Measurements from ENCODE around the gene ANKS6.

ANKS6 gene

DNA sequence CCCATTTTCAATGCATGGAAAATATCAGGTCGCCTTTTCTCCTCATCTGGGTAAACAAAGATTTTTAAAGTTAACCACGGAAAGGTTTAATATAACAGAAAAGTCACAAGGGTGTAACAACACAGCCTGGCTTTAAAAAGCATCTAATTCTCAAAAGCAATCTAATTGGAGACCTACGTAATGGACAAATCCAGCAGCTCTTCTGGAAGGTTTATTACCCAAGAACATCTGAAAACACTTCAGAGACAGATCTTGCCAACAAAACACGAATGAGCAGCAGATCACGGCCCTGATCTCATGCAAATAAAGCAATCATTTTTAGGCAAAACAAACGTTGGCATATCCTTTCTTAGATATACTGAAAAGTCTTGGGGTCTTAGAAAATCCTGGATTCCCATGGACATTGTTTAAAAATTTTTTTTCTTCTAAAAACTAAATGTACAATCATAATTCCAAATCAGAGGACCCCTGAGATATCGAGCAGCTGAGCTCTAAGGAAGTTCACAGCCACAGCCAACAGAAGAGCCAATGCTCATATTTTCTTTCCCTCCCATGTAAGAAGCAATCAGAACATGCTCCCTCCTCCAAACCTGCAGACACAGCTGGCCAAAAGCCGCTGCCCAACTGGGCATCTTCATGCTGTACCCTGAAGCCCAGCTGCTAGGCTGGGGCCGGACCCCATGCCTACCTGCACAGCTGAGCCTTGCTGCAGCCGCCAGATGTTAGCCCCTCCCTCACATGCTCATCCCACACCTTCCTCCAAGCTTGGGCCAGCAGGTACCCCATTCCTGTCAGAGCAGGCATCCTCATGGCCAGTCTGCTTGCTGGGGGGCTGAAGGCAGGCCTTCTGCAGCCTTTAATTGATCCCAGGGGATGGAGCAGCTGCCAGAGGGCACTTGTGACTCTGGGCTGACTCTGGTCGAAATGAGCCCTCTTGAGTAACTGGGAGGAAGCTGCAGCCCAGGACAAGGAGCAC lies 11.2 kb downstream of the ANKS6 start:
- H3K4me1 ChIP-seq, result peaks cover 0 to 5% (median 0%) of the 10 kb centered on the region in 10 experiments; a peak in 2 of 20 replicates
- no peak overlapping the region for H3K4me3 ChIP-seq
- peaks cover 16 to 86% (median 68%) of the 10 kb centered on the region in 11 experiments for H3K36me3 ChIP-seq
- peaks cover 0 to 36% (median 13%) of the 10 kb centered on the region in 11 experiments; a peak in 15 of 22 replicates for H4K20me1 ChIP-seq
- no peak overlapping the region for H3K9ac ChIP-seq
- TF ChIP-seq Cebpa-rat (IDR thresholded peaks at IDR 0.05), result no peak
- no peaks in the 10 kb centered on the region for H3K27me3 ChIP-seq
- H3K9me3 ChIP-seq (replicated peaks in 1 of 11), result no peaks in the 10 kb centered on the region
- no peak overlapping the region for H3K4me2 ChIP-seq
- no peak overlapping the region for H3K27ac ChIP-seq

GRCh38 chr9:98783518-98784226 lies 12.7 kb downstream of the ANKS6 start:
- no peaks in the 10 kb centered on the region for H3K27me3 ChIP-seq
- no peak for TF ChIP-seq Cebpa-rat (IDR thresholded peaks at IDR 0.05)
- H3K9me3 ChIP-seq (replicated peaks in 1 of 11), result no peaks in the 10 kb centered on the region
- no peak overlapping the region for H3K27ac ChIP-seq
- H3K4me2 ChIP-seq, result no peak overlapping the region
- H3K36me3 ChIP-seq, result peaks cover 12 to 75% (median 54%) of the 10 kb centered on the region in 11 experiments; a peak in 21 of 22 replicates
- H3K9ac ChIP-seq, result no peak overlapping the region
- no peak overlapping the region for H3K4me3 ChIP-seq
- H4K20me1 ChIP-seq, result peaks cover 0 to 30% (median 8%) of the 10 kb centered on the region in 11 experiments; a peak in 9 of 22 replicates
- peaks cover 0 to 5% (median 0%) of the 10 kb centered on the region in 10 experiments; a peak in 2 of 20 replicates for H3K4me1 ChIP-seq

DNA sequence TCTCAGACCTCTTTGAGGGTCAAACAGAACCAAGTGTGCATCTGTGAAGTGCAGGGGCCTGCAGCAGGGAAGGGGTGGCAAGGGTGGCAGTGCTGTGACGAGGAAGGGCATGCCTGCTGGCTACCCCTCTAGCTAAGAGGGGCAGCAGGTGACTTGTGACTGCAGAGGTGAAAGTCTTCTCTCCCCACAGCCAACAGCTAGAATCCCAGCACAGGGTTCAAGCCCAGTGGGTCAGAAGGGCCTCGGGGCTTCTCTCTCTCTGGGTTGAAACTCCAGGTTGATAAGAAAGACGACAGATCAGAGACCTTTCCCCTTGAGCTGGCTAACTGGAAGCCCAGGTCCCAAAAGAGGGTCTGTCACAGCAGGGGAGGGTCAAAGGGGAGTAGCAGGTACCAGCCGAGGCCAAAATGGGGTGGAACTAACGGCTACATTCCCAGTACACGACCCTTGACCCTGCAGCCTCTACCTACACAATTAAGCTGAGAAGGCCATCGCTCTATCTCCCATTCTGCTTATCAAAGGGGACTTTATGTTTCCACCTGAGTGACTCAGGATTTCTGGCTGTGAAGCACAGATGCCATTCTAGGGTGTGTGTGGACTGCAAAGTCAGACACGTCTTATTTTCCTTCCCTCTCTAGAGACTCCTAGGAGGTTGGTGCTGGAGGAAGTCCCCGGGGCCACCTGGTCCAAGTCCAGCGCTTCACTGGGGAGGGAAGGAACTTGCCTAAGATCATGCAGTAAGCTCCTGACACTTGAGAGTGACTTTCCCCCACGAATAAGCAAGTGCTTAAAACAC lies 14.6 kb downstream of the ANKS6 start:
- no peak overlapping the region for H3K4me2 ChIP-seq
- H3K9ac ChIP-seq, result no peak overlapping the region

DNA sequence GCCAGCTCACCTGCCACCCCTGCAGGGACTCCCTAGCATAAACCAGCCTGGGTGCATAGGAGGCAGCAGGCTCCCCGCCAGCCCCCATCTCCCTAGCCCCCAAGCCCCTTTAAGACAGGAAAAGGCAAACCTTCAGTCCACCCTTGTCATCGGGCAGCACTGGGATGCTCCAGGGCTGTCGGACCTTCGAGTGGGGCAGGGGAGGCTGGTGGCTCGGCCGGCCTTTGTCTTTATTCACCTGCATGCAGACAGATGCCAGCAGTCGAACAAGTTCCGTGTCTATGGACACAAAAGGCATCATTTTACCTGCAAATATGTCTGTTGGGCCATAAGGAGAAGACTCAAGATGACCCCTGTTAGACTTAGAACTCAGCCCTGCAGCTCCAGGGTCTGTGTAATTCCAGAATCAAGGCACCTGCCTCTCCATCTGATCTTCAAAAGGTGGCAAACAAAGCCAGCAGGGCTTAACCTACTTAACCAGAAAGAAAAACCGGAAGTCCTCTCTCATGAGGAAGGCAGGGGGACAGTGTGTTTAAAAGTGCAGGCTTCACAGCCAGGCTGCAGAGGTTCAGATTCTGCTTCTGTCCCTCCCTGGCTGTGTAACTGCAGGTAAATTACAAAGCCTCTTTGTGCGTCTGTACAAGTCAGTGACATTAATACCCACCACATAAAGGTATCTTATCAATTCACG lies 16.2 kb downstream of the ANKS6 start:
- Histone ChIP-seq H3K27ac (no peak overlapping the region), H3K27me3 (no peaks in the 10 kb centered on the region), H3K4me3 (no peak overlapping the region), H3K9ac (no peak overlapping the region), H3K4me1 (no peaks in the 10 kb centered on the region), H4K20me1 (peaks cover 0 to 4% (median under 1%) of the 10 kb centered on the region in 11 experiments; a peak in 8 of 22 replicates), H3K9me3 (replicated peaks in 1 of 11) (no peaks in the 10 kb centered on the region), H3K4me2 (no peak overlapping the region), H3K36me3 (peaks cover 11 to 72% (median 53%) of the 10 kb centered on the region in 11 experiments; a peak in 20 of 22 replicates)
- TF ChIP-seq Cebpa-rat (IDR thresholded peaks at IDR 0.05), result no peak

More for the DNA sequence above, 14.6 kb downstream of the ANKS6 start:
- peaks cover 11 to 74% (median 55%) of the 10 kb centered on the region in 11 experiments; a peak in 20 of 22 replicates for H3K36me3 ChIP-seq
- H3K27ac ChIP-seq, result no peak overlapping the region
- TF ChIP-seq Cebpa-rat (IDR thresholded peaks at IDR 0.05), result no peak
- peaks cover 0 to 2% (median 0%) of the 10 kb centered on the region in 10 experiments; a peak in 2 of 20 replicates for H3K4me1 ChIP-seq
- no peaks in the 10 kb centered on the region for H3K27me3 ChIP-seq
- H3K4me3 ChIP-seq, result no peak overlapping the region
- no peaks in the 10 kb centered on the region for H3K9me3 ChIP-seq (replicated peaks in 1 of 11)
- H4K20me1 ChIP-seq, result peaks cover 0 to 11% (median 5%) of the 10 kb centered on the region in 11 experiments; a peak in 10 of 22 replicates

DNA sequence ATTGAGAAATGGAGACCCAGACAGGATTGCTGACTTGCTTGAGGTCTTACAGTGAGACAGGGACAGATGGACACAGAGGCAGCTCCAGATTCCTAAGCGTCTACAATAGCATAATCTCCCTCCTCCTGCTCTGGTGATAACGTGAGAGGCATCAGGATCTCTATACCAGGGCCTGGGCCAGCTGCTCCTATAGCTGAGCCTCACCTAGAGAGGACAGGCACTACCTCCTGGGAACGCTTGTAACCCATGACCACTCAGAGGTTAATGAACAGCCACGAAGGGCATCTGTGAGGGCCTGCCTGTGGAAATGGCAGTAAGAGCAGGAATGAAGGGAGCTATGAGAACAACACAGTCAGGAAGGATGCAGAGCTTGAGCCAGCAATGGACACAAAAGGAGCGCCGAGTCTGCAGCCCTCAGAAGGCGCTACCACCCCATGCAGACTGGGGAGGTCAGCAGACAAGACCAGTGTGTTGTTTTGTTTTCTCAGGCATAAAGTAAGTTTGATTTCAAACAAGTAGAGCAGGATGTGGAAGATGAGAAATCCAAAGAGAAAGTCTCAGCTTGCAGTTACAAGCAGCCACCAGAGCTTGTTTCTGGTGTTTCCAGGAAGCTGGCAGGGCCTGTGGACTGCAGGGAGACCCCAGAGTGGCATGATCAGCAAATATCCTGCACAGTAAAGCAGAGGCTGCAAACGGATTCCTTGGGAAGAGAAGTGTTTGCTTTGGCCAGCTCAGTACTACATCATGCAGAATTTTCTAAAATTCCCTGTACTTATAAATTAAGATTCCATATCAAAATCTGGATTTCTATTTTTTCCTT lies 17.4 kb downstream of the ANKS6 start:
- no peaks in the 10 kb centered on the region for H3K9me3 ChIP-seq (replicated peaks in 1 of 11)
- TF ChIP-seq Cebpa-rat (IDR thresholded peaks at IDR 0.05), result no peak
- no peak overlapping the region for H3K27ac ChIP-seq
- no peak overlapping the region for H3K4me2 ChIP-seq
- no peak overlapping the region for H3K4me3 ChIP-seq
- no peak overlapping the region for H3K9ac ChIP-seq
- no peaks in the 10 kb centered on the region for H3K27me3 ChIP-seq
- peaks cover 0 to 3% (median 0%) of the 10 kb centered on the region in 11 experiments; a peak in 2 of 22 replicates for H4K20me1 ChIP-seq
- H3K4me1 ChIP-seq, result no peaks in the 10 kb centered on the region
- peaks cover 9 to 72% (median 50%) of the 10 kb centered on the region in 11 experiments; a peak in 20 of 22 replicates for H3K36me3 ChIP-seq

DNA sequence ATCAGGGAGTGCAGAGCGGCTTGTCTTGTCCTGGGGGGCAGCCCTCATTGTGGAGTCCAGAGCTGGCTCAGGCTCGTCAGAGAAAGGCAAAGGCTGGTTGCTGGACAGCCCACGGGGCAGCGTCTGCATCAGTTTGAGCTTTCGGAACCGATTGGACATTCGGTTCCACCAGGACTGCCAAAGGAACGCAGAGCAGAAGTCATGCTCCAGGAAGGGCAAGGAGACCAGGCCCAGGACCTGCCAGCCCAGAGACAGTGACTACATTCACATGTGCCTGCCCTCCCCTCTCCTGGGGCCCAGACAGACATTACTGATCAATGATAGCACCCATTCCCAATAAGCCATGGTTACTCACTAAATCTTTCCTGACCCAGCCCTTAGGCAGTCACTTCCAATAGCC lies 18.1 kb downstream of the ANKS6 start:
- H3K4me3 ChIP-seq, result no peak overlapping the region
- no peak for TF ChIP-seq Cebpa-rat (IDR thresholded peaks at IDR 0.05)
- H3K4me2 ChIP-seq, result no peak overlapping the region
- H3K27me3 ChIP-seq, result no peaks in the 10 kb centered on the region
- no peak overlapping the region for H3K9ac ChIP-seq
- H3K36me3 ChIP-seq, result peaks cover 10 to 72% (median 50%) of the 10 kb centered on the region in 11 experiments
- H4K20me1 ChIP-seq, result peaks cover 0 to 5% (median 0%) of the 10 kb centered on the region in 11 experiments; a peak in 2 of 22 replicates
- no peaks in the 10 kb centered on the region for H3K9me3 ChIP-seq (replicated peaks in 1 of 11)
- H3K4me1 ChIP-seq, result no peaks in the 10 kb centered on the region
- H3K27ac ChIP-seq, result no peak overlapping the region

GRCh38 chr9:98777618-98778017 lies 18.7 kb downstream of the ANKS6 start:
- H3K4me3 ChIP-seq, result no peak overlapping the region
- H3K36me3 ChIP-seq, result peaks cover 15 to 74% (median 52%) of the 10 kb centered on the region in 11 experiments

More at GRCh38 chr9:98777618-98778017, 18.7 kb downstream of the ANKS6 start:
- no peak overlapping the region for H3K4me2 ChIP-seq
- no peaks in the 10 kb centered on the region for H3K9me3 ChIP-seq (replicated peaks in 1 of 11)
- no peaks in the 10 kb centered on the region for H3K27me3 ChIP-seq
- no peaks in the 10 kb centered on the region for H3K4me1 ChIP-seq
- no peak overlapping the region for H3K27ac ChIP-seq
- no peak for TF ChIP-seq Cebpa-rat (IDR thresholded peaks at IDR 0.05)
- H3K9ac ChIP-seq, result no peak overlapping the region
- peaks cover 0 to 6% (median 0%) of the 10 kb centered on the region in 11 experiments; a peak in 2 of 22 replicates for H4K20me1 ChIP-seq
